DOHH2 (cell line): Measurements from ENCODE around the gene TRPV4.

Experiments used
- H3F3A ChIP-seq: fragments of 200-600 bp; sonication (generic), shearing (Covaris generic); 2 replicates; pipeline ENCODE4 v1.6.0; 2016; ENCODE audit warnings: antibody characterized with exemption, mild to moderate bottlenecking; ENCODE audit not compliant: control insufficient read depth, insufficient read depth
- H3K27ac ChIP-seq: fragments of 200-600 bp; sonication (generic); 2 replicates; pipeline ENCODE4 v1.5.1; 2014; ENCODE audit warnings: low read depth, mild to moderate bottlenecking, low read length, moderate library complexity
- H3K27me3 ChIP-seq: fragments of 200-600 bp; sonication (generic); 2 replicates; pipeline ENCODE4 v1.6.1; 2014; ENCODE audit warnings: mild to moderate bottlenecking, low read length, mixed read lengths; ENCODE audit not compliant: control insufficient read depth
- H3K36me3 ChIP-seq: fragments of 200-600 bp; sonication (generic); 2 replicates; pipeline ENCODE4 v1.6.1; 2014; ENCODE audit warnings: mild to moderate bottlenecking, low read length, moderate library complexity, mixed read lengths; ENCODE audit not compliant: control insufficient read depth
- H3K4me1 ChIP-seq: fragments of 200-600 bp; sonication (generic); 2 replicates; pipeline ENCODE4 v1.6.1; 2014; ENCODE audit warnings: mild to moderate bottlenecking, low read length, mixed read lengths; ENCODE audit not compliant: control insufficient read depth
- H3K4me2 ChIP-seq: fragments of 200-600 bp; sonication (generic); 2 replicates; pipeline ENCODE4 v1.6.0; 2014; ENCODE audit warnings: mild to moderate bottlenecking, low read length, moderate library complexity
- H3K4me3 ChIP-seq: fragments of 200-600 bp; sonication (generic); 2 replicates; pipeline ENCODE4 v1.5.1; 2014; ENCODE audit warnings: mild to moderate bottlenecking, low read length, mixed read lengths
- H3K79me2 ChIP-seq: fragments of 200-600 bp; sonication (generic); 2 replicates; pipeline ENCODE4 v1.6.1; 2014; ENCODE audit warnings: mild to moderate bottlenecking, low read length, mixed read lengths; ENCODE audit not compliant: control insufficient read depth
- H3K9me2 ChIP-seq: fragments of 200-600 bp; sonication (generic); replicated peaks from 2 replicates; pipeline ENCODE4 v1.6.1; 2014; ENCODE audit warnings: mild to moderate bottlenecking, low read length, mixed read lengths; ENCODE audit not compliant: control insufficient read depth
- H3K9me3 ChIP-seq: fragments of 200-600 bp; sonication (generic); 2 replicates; pipeline ENCODE4 v1.6.1; 2014; ENCODE audit warnings: antibody characterized with exemption, low read length, mixed read lengths; ENCODE audit not compliant: control insufficient read depth, insufficient read depth
- H4K20me1 ChIP-seq: fragments of 200-600 bp; sonication (generic); 2 replicates; pipeline ENCODE4 v1.6.0; 2014; ENCODE audit warnings: low read depth, mild to moderate bottlenecking, antibody characterized with exemption, low read length, moderate library complexity; ENCODE audit not compliant: control insufficient read depth, insufficient read depth
- CTCF ChIP-seq: fragments of 200-600 bp; sonication (generic); IDR thresholded peaks from one replicate; pipeline ENCODE4 v1.5.1; 2014; ENCODE audit warnings: antibody characterized with exemption, mild to moderate bottlenecking, low read depth, low read length; ENCODE audit not compliant: poor library complexity, severe bottlenecking
- EZH2phosphoT487 ChIP-seq: fragments of 200-600 bp; sonication (generic); IDR thresholded peaks from 2 replicates; pipeline ENCODE4 v1.6.1; 2017; ENCODE audit warnings: borderline replicate concordance, mild to moderate bottlenecking, antibody characterized with exemption, low read length, moderate library complexity, mixed read lengths

TRPV4 gene

GRCh38 chr12:109878247-109878625 is 45.0 kb upstream of the TRPV4 start:
- H3K9me3 ChIP-seq, result no peaks in the 10 kb centered on the region
- no peaks in the 10 kb centered on the region for H3K9me2 ChIP-seq
- no peak overlapping the region for H3K27ac ChIP-seq
- peaks cover 2% of the 10 kb centered on the region; the same call in 1 of the 2 replicates for H3K27me3 ChIP-seq
- no peaks in the 10 kb centered on the region for H3K36me3 ChIP-seq
- no peaks in the 10 kb centered on the region for H3F3A ChIP-seq
- H3K4me2 ChIP-seq, result no peak overlapping the region
- H3K4me3 ChIP-seq, result no peak overlapping the region
- peaks cover 57% of the 10 kb centered on the region for H3K4me1 ChIP-seq
- no peaks in the 10 kb centered on the region for H4K20me1 ChIP-seq
- TF ChIP-seq EZH2phosphoT487, result no peak
- TF ChIP-seq CTCF, result no peak
- peaks cover 14% of the 10 kb centered on the region for H3K79me2 ChIP-seq

DNA sequence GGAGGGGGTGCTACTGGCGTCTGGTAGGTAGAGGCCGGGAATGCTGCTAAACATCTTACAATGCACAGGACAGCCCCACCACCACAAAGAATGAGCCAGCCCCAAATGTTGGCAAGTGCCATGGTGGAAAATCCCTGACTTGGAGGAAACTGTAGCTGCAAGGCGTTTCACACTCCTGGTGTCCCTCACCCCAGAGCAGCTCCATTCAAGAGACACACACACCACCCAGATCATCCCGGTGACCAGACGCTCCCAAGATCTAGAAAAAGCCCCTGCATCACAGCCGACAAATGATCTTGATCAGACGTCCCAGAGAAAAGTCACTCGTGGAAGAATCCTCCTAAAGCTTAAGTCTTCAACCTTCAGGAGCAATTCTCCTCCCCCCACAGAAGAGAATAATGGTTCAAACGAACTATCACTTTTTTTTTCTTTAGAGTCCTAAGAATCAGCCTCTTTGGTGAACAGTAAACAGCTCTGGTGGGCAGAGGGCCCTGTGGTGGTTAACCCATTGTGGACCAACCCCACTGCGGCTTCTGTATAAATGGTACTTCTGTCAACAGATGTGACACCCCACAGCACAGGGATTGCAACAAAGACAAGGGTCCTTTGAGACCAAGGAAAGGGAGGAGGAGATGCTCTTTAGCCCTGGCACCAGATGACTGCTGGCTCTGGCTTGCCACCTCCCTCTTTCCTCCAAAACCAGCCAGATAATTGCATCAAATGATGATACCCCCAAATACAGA is 44.5 kb upstream of the TRPV4 start:
- no peaks in the 10 kb centered on the region for H3K9me2 ChIP-seq
- peaks cover 2% of the 10 kb centered on the region; the same call in 1 of the 2 replicates for H3K27me3 ChIP-seq
- peaks cover 57% of the 10 kb centered on the region for H3K4me1 ChIP-seq
- H4K20me1 ChIP-seq, result no peaks in the 10 kb centered on the region
- H3K79me2 ChIP-seq, result peaks cover 14% of the 10 kb centered on the region
- H3K27ac ChIP-seq, result no peak overlapping the region
- H3F3A ChIP-seq, result no peaks in the 10 kb centered on the region
- H3K36me3 ChIP-seq, result no peaks in the 10 kb centered on the region
- H3K4me3 ChIP-seq, result no peak overlapping the region
- no peak for TF ChIP-seq EZH2phosphoT487
- no peak for TF ChIP-seq CTCF
- no peak overlapping the region for H3K4me2 ChIP-seq
- no peaks in the 10 kb centered on the region for H3K9me3 ChIP-seq

- H3K4me1 ChIP-seq, result peaks cover 57% of the 10 kb centered on the region
- H3K4me2 ChIP-seq, result peak overlapping the region; percentile 40
- no peaks in the 10 kb centered on the region for H3F3A ChIP-seq
- peak overlapping the region; percentile 22; the same call in 1 of the 2 replicates for H3K4me3 ChIP-seq
- no peaks in the 10 kb centered on the region for H4K20me1 ChIP-seq
- peaks cover 2% of the 10 kb centered on the region; the same call in 1 of the 2 replicates for H3K27me3 ChIP-seq
- H3K9me2 ChIP-seq, result no peaks in the 10 kb centered on the region
- TF ChIP-seq EZH2phosphoT487 (no peak), CTCF (no peak)
- no peaks in the 10 kb centered on the region for H3K36me3 ChIP-seq
- H3K9me3 ChIP-seq, result no peaks in the 10 kb centered on the region
- peaks cover 14% of the 10 kb centered on the region for H3K79me2 ChIP-seq
- H3K27ac ChIP-seq, result no peak overlapping the region
Observed at GRCh38 chr12:109876406-109876805, 43.2 kb upstream of the TRPV4 start.
